SH-SY5Y (cell line): Measurements from ENCODE around the gene PAFAH1B1.

Experiments
- GATA2 ChIP-seq: IDR thresholded peaks from 2 replicates; pipeline ENCODE4 v1.6.1; 2011; ENCODE audit warnings: mild to moderate bottlenecking, low read depth, low read length
- GATA3 ChIP-seq: IDR thresholded peaks from 2 replicates; pipeline ENCODE4 v1.6.1; 2011; ENCODE audit warnings: low read depth, mild to moderate bottlenecking, low read length, moderate library complexity

- TF ChIP-seq GATA2 (no peak), GATA3 (no peak)
Observed at GRCh38 chr17:2551493-2551892, 42.0 kb upstream of the PAFAH1B1 start.
